ENCODE measurements around the gene PRRT1. TPM values are rescaled to one million over a fixed set of nuclear protein-coding genes. Genes with fewer than 3 reads are reported as not detected.

The PRRT1 gene
- total and polyA plus RNA-seq, 2 experiments from 2014 or later: 1.2 to 2.1 TPM

DNA sequence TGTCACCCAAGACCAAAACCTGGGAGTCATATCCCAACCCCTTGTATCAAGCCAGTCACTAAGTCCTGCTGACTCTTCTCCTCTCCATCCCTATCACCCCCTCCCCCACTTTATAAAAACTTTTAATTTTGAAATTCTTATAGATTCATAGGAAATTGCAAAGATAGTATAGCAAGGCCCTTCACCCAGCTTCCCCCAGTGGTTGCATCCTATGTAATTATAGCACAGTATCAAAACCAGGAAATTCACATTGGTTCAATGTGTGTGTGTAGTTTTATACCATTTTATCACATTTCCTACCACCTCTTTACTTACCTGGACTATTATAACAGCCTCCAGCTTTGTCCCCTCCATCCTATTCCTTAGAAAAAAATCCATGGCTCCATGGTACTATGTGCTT is 6.3 kb upstream of the PRRT1 start:
- TF ChIP-seq EZH2 (IDR thresholded peaks at IDR 0.05; ENCODE audit: insufficient read depth, poor library complexity, severe bottlenecking) (no peak), EZH2phosphoT487 (IDR thresholded peaks at IDR 0.05; ENCODE audit: insufficient read depth, low read depth) (no peak)
- H3K9me2 ChIP-seq (ENCODE audit: insufficient read depth): no peaks in the 10 kb centered on the region
- no peak overlapping the region for H3K4me3 ChIP-seq
- no peaks in the 10 kb centered on the region for H3K9me3 ChIP-seq (ENCODE audit: low read depth)
- H3K36me3 ChIP-seq (ENCODE audit: low read depth): peaks cover 11% of the 10 kb centered on the region; the same call in 1 of the 2 replicates
- no peak for DNase-seq
- H3K27me3 ChIP-seq (replicated peaks; ENCODE audit: insufficient read depth): no peaks in the 10 kb centered on the region
- H3K79me2 ChIP-seq (ENCODE audit: insufficient read depth): peaks cover 24% of the 10 kb centered on the region
- no peaks in the 10 kb centered on the region for H4K20me1 ChIP-seq (ENCODE audit: insufficient read depth)
- no peak overlapping the region for H3K9ac ChIP-seq
- no peak overlapping the region for H3K27ac ChIP-seq
- H3F3A ChIP-seq (ENCODE audit: insufficient read depth): peaks cover 2% of the 10 kb centered on the region; the same call in 1 of the 2 replicates
- H3K4me1 ChIP-seq (ENCODE audit: insufficient read depth): peaks cover 8% of the 10 kb centered on the region; the same call in 1 of the 2 replicates
- no peak overlapping the region for H3K4me2 ChIP-seq (ENCODE audit: unreplicated experiment)
- H2AFZ ChIP-seq: no peak overlapping the region
- in situ Hi-C loops (cut with MboI): no loop called here

DNA sequence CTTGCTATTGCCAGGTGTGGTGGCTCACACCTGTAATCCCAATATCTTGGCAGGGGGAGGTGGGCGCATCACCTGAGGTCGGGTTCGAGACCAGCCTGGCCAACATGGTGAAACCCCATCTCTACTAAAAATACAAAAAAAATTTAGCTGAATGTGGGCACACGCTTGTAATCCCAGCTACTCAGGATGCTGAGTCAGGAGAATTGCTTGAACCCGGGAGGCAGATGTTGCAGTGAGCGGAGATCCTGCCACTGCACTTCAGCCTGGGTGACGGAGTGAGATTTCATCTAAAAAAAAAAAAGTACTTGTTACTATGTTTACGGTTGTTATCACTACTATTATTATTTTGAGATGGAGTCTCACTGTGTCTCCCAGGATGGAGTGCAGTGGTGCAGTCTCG is 5.2 kb upstream of the PRRT1 start:
- H3K27ac ChIP-seq: no peak overlapping the region
- no peak overlapping the region for H3K4me3 ChIP-seq
- in situ Hi-C loops (cut with MboI): no loop called here
- H3K4me2 ChIP-seq (ENCODE audit: unreplicated experiment): no peak overlapping the region
- no peak for DNase-seq
- H2AFZ ChIP-seq: no peak overlapping the region
- peaks cover 19% of the 10 kb centered on the region for H3K4me1 ChIP-seq (ENCODE audit: insufficient read depth)
- no peaks in the 10 kb centered on the region for H3K9me2 ChIP-seq (ENCODE audit: insufficient read depth)
- no peak overlapping the region for H3K9ac ChIP-seq
- H3K9me3 ChIP-seq (ENCODE audit: low read depth): no peaks in the 10 kb centered on the region
- no peak for TF ChIP-seq EZH2phosphoT487 (IDR thresholded peaks at IDR 0.05; ENCODE audit: insufficient read depth, low read depth)
- TF ChIP-seq EZH2 (IDR thresholded peaks at IDR 0.05; ENCODE audit: insufficient read depth, poor library complexity, severe bottlenecking): no peak
- H4K20me1 ChIP-seq (ENCODE audit: insufficient read depth): no peaks in the 10 kb centered on the region
- peaks cover 11% of the 10 kb centered on the region; the same call in 1 of the 2 replicates for H3K36me3 ChIP-seq (ENCODE audit: low read depth)
- no peaks in the 10 kb centered on the region for H3K27me3 ChIP-seq (replicated peaks; ENCODE audit: insufficient read depth)
- WGBS, 2 experiments (ENCODE audit: low coverage in 1 of 2, low lambda C conversion rate in 2 of 2, missing lambda C conversion rate in 2 of 2): 83 to 84% methylated on average over 9 of the region's 9 CpGs
- H3K79me2 ChIP-seq (ENCODE audit: insufficient read depth): peaks cover 28% of the 10 kb centered on the region
- peaks cover 9% of the 10 kb centered on the region; the same call in 1 of the 2 replicates for H3F3A ChIP-seq (ENCODE audit: insufficient read depth)

DNA sequence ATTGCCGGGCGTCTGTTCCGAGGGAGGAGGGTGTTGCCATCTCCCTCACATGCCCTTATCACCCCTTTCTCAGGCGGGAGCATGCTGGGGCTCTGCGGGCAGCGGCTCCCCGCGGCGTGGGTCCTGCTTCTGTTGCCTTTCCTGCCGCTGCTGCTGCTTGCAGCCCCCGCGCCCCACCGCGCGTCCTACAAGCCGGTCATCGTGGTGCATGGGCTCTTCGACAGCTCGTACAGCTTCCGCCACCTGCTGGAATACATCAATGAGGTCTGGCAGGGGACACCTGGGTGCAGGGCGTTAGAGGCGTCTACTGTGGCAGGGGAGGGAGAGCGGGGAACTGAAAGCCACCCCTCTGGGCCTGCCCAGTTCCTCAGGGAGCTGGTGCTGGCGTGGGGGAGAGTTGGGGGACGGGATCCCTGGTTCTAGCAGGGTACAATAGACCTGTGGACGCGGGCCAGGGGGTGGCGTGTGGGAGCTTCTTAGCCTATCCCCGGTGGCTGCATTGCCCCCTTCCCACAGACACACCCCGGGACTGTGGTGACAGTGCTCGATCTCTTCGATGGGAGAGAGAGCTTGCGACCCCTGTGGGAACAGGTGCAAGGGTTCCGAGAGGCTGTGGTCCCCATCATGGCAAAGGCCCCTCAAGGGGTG is 2.9 kb upstream of the PRRT1 start:
- Histone ChIP-seq H3K79me2 (ENCODE audit: insufficient read depth) (peaks cover 28% of the 10 kb centered on the region), H3K9me2 (ENCODE audit: insufficient read depth) (no peaks in the 10 kb centered on the region), H4K20me1 (ENCODE audit: insufficient read depth) (no peaks in the 10 kb centered on the region), H3K27ac (peak overlapping the region; percentile 91), H3K4me1 (ENCODE audit: insufficient read depth) (peaks cover 20% of the 10 kb centered on the region), H2AFZ (peak overlapping the region; percentile 97), H3K4me3 (peak overlapping the region; percentile 94), H3K27me3 (replicated peaks; ENCODE audit: insufficient read depth) (no peaks in the 10 kb centered on the region), H3K4me2 (ENCODE audit: unreplicated experiment) (peak overlapping the region; percentile 93), H3F3A (ENCODE audit: insufficient read depth) (peaks cover 9% of the 10 kb centered on the region; the same call in 1 of the 2 replicates), H3K9me3 (ENCODE audit: low read depth) (no peaks in the 10 kb centered on the region), H3K36me3 (ENCODE audit: low read depth) (peaks cover 11% of the 10 kb centered on the region; the same call in 1 of the 2 replicates), H3K9ac (peak overlapping the region; percentile 91)
- peak; percentile 86 for DNase-seq
- TF ChIP-seq EZH2phosphoT487 (IDR thresholded peaks at IDR 0.05; ENCODE audit: insufficient read depth, low read depth) (no peak), EZH2 (IDR thresholded peaks at IDR 0.05; ENCODE audit: insufficient read depth, poor library complexity, severe bottlenecking) (no peak)
- in situ Hi-C loops (cut with MboI): no loop called here
- WGBS, 2 experiments (ENCODE audit: low coverage in 1 of 2, low lambda C conversion rate in 2 of 2, missing lambda C conversion rate in 2 of 2): 2 to 7% methylated on average over 33 to 34 of the region's 34 CpGs

DNA sequence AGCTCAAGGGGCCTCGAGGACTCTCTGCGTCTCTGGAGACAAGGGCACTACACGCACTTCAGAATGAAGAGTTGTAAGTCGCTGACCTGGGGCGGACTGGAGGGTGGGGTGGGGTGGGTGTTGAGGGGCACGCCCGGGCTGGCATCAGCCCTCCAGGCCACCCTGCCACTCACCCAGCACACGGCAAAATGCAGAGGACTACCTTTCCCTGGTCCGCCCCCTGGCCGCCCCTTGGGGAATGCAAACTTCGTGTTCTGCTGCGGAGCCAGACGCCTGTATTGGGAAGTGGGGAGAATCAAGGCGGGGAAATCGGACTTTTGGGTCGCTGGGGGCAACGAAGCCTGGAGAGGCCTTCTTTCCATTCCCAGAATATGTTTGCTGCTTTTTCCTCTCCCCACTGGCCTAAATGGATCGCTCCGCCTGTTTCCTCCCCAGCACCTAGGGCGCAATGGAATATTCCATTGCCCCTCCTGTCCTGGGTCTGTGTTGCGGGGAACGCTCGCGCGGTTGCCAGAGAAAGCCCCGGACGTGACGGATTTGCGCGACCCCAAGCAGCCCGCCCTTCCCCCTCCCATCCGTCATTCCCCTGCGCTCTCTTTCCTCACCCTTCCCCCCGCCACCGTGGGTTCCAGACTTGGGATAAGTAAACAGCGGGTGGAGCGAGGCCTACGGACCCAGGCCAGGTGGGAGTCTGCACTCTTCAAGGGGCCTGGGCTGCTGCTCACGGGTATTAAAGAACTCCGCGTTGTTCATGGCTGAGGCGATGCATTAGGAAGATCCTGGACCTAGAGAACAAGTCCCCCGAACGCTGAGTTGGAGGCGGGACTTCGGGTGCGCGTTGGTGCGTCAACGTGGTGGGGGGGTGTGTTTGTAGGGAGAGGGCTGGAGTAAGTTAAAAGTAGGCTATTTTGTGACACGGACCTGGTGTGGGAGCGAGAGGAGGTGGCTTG is 2.1 kb upstream of the PRRT1 start, which contains the start of gene PPT2:
TSS of gene PPT2 (plus strand) at position 578 of the 950 bp plus-strand sequence. CDS start 454 bp downstream, outside the sequence.
- H3K27me3 ChIP-seq (replicated peaks; ENCODE audit: insufficient read depth): no peaks in the 10 kb centered on the region
- peaks cover 20% of the 10 kb centered on the region for H3K4me1 ChIP-seq (ENCODE audit: insufficient read depth)
- in situ Hi-C loops (cut with MboI): no loop called here
- peak within 1 kb of the TSS; percentile 97 for H2AFZ ChIP-seq
- no peaks in the 10 kb centered on the region for H4K20me1 ChIP-seq (ENCODE audit: insufficient read depth)
- peak within 1 kb of the TSS; percentile 91 for H3K27ac ChIP-seq
- 1 to 2% methylated on average over 40 to 52 of the region's 52 CpGs for whole genome bisulfite sequencing, 2 experiments (ENCODE audit: low coverage in 1 of 2, low lambda C conversion rate in 2 of 2, missing lambda C conversion rate in 2 of 2)
- H3K9me2 ChIP-seq (ENCODE audit: insufficient read depth): no peaks in the 10 kb centered on the region
- H3F3A ChIP-seq (ENCODE audit: insufficient read depth): peaks cover 9% of the 10 kb centered on the region; the same call in 1 of the 2 replicates
- no peaks in the 10 kb centered on the region for H3K9me3 ChIP-seq (ENCODE audit: low read depth)
- peak; percentile 93 for DNase-seq
- TF ChIP-seq EZH2 (IDR thresholded peaks at IDR 0.05; ENCODE audit: insufficient read depth, poor library complexity, severe bottlenecking): no peak
- TF ChIP-seq EZH2phosphoT487 (IDR thresholded peaks at IDR 0.05; ENCODE audit: insufficient read depth, low read depth): no peak
- peaks cover 14% of the 10 kb centered on the region; the same call in 1 of the 2 replicates for H3K36me3 ChIP-seq (ENCODE audit: low read depth)
- peak within 1 kb of the TSS; percentile 91 for H3K9ac ChIP-seq
- H3K4me2 ChIP-seq (ENCODE audit: unreplicated experiment): peak within 1 kb of the TSS; percentile 93
- H3K4me3 ChIP-seq: peak within 1 kb of the TSS; percentile 94
- peaks cover 28% of the 10 kb centered on the region for H3K79me2 ChIP-seq (ENCODE audit: insufficient read depth)
